Activated B cell treated with CpG ODN at 0.5 μM for 24 hours (primary cell): ENCODE results near the gene PTPRCAP. TPM values are rescaled to one million over a fixed set of nuclear protein-coding genes. Genes with fewer than 3 reads are reported as not detected.
A peak's percentile ranks its signal among the peaks of the same experiment; 100 is the strongest.

ENCODE experiments used
- ATAC-seq: fragments of 200-7000 bp; cut with Tn5 transposase; one replicate; pipeline ENCODE4 v1.10.0; 2021; ENCODE audit warnings: low read depth, mild to moderate bottlenecking, moderate library complexity
- CTCF ChIA-PET: fragments of 350-600 bp; sonication (Branson Sonifier 250); formaldehyde crosslinking; loops from one replicate; lab custom pipeline; 2021; ENCODE audit warnings: antibody characterized with exemption; lab: Charles Lee
- POLR2A ChIA-PET: fragments of 350-600 bp; sonication (Branson Sonifier 250); formaldehyde crosslinking; loops from one replicate; lab custom pipeline; 2021; ENCODE audit warnings: antibody characterized with exemption; lab: Charles Lee
- DNase-seq: peaks from one replicate; pipeline ENCODE4 v3.0.0; 2022
- H3K27ac Mint-ChIP-seq: one replicate; pipeline ENCODE4 v1.8.0; 2020; ENCODE audit warnings: mixed read lengths
- H3K27me3 Mint-ChIP-seq: one replicate; pipeline ENCODE4 v1.8.0; 2021; ENCODE audit warnings: mixed read lengths
- H3K36me3 Mint-ChIP-seq: one replicate; pipeline ENCODE4 v1.8.0; 2021; ENCODE audit warnings: low read depth, mixed read lengths
- H3K4me1 Mint-ChIP-seq: one replicate; pipeline ENCODE4 v1.8.0; 2021; ENCODE audit warnings: mixed read lengths
- H3K4me3 Mint-ChIP-seq: one replicate; pipeline ENCODE4 v1.8.0; 2020; ENCODE audit warnings: mild to moderate bottlenecking, mixed read lengths
- H3K9me3 Mint-ChIP-seq: one replicate; pipeline ENCODE4 v1.8.0; 2020; ENCODE audit warnings: mixed read lengths
- intact Hi-C: fragments of 100-400 bp; cut with micrococcal nuclease; formaldehyde crosslinking; loops from one replicate; pipeline ENCODE4 v1.15.1; 2024
- total RNA-seq: library from RNA; stranded (reverse); gene quantifications from 2 replicates; pipeline ENCODE4 v1.2.3, GENCODE V29; 2022
- TF ChIP-seq, protein P1 (sequence below): fragments of 200-600 bp; IDR thresholded peaks from one replicate; pipeline ENCODE4 v1.8.0; 2022; ENCODE audit warnings: antibody characterized with exemption, mild to moderate bottlenecking

Gene PTPRCAP
- total RNA-seq, 1 donor from 2014 or later = 328 TPM

DNA sequence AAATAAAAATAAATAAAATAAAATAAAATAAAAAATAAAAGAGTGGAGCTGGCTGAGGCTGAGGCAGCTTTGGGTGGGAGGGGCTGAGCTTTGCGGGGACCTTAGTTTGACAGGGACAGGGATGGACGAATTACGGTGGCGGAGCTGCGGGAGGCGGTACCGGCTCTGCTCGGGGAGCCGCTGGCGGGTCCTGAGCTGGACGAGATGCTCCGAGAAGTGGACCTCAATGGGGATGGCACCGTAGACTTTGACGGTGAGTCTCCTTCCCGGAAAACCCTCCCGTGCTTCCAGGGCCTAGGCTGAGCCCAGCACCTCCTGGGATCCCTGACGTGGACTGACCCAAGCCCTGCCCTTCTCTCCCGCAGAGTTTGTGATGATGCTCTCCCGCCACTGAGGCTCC is 20.8 kb upstream of the PTPRCAP start:
- no peaks in the 10 kb centered on the region for H3K36me3 Mint-ChIP-seq
- peaks cover 57% of the 10 kb centered on the region for H3K4me1 Mint-ChIP-seq
- intact Hi-C loops = no loop called here
- peak overlapping the region; percentile 98 for H3K27ac Mint-ChIP-seq
- ChIA-PET CTCF (interaction anchor here (1.5 kb wide), 1 partner anchor 21 kb away, joined by 3 read pairs; the partner anchor contains the start of gene PTPRCAP), POLR2A (interaction anchor here (0.5 to 33.4 kb wide), 7 partner anchors 11 to 116 kb away, joined by 3 to 1417 read pairs (median 15); partner anchors contain the start of genes CORO1B, PPP1CA, PTPRCAP and RPS6KB2)
- no peaks in the 10 kb centered on the region for H3K27me3 Mint-ChIP-seq
- TF ChIP-seq, protein P1, sequence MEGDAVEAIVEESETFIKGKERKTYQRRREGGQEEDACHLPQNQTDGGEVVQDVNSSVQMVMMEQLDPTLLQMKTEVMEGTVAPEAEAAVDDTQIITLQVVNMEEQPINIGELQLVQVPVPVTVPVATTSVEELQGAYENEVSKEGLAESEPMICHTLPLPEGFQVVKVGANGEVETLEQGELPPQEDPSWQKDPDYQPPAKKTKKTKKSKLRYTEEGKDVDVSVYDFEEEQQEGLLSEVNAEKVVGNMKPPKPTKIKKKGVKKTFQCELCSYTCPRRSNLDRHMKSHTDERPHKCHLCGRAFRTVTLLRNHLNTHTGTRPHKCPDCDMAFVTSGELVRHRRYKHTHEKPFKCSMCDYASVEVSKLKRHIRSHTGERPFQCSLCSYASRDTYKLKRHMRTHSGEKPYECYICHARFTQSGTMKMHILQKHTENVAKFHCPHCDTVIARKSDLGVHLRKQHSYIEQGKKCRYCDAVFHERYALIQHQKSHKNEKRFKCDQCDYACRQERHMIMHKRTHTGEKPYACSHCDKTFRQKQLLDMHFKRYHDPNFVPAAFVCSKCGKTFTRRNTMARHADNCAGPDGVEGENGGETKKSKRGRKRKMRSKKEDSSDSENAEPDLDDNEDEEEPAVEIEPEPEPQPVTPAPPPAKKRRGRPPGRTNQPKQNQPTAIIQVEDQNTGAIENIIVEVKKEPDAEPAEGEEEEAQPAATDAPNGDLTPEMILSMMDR = no peak
- H3K4me3 Mint-ChIP-seq = no peak overlapping the region
- ATAC-seq = no peak
- DNase-seq = no peak
- H3K9me3 Mint-ChIP-seq = no peaks in the 10 kb centered on the region

DNA sequence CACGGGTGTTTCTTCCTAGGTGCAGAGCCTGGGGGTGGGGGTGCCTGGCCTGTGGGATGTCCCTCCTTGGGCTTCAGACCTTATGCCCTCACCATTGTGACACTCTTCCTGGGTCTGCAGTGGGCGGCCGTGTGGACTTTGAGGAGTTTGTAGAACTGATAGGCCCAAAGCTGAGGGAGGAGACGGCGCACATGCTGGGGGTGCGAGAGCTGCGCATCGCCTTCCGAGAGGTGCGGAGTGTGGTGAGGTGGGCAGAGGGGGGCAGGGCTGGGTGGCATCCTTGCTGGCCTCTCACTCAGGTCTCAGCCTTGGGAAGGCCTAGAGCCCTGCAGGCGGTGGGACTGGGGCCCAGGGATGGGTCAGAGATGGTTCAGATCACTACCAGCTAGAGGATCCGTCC is 20.0 kb upstream of the PTPRCAP start:
- Mint-ChIP-seq H3K4me3 (peak overlapping the region; percentile 13), H3K36me3 (no peaks in the 10 kb centered on the region), H3K9me3 (no peaks in the 10 kb centered on the region), H3K4me1 (peaks cover 53% of the 10 kb centered on the region), H3K27ac (peak overlapping the region; percentile 84), H3K27me3 (no peaks in the 10 kb centered on the region)
- DNase-seq (no peak), ATAC-seq (no peak)
- CTCF ChIA-PET = interaction anchor here (1.5 kb wide), 1 partner anchor 20 kb away, joined by 3 read pairs; the partner anchor contains the start of gene PTPRCAP
- TF ChIP-seq, protein P1 = no peak
- intact Hi-C loops = no loop called here
- POLR2A ChIA-PET = interaction anchor here (3.9 to 33.4 kb wide), 3 partner anchors 12 to 29 kb away, joined by 15 to 1417 read pairs (median 32); partner anchors contain the start of genes CORO1B, PTPRCAP, RPS6KB2 and TMEM134

DNA sequence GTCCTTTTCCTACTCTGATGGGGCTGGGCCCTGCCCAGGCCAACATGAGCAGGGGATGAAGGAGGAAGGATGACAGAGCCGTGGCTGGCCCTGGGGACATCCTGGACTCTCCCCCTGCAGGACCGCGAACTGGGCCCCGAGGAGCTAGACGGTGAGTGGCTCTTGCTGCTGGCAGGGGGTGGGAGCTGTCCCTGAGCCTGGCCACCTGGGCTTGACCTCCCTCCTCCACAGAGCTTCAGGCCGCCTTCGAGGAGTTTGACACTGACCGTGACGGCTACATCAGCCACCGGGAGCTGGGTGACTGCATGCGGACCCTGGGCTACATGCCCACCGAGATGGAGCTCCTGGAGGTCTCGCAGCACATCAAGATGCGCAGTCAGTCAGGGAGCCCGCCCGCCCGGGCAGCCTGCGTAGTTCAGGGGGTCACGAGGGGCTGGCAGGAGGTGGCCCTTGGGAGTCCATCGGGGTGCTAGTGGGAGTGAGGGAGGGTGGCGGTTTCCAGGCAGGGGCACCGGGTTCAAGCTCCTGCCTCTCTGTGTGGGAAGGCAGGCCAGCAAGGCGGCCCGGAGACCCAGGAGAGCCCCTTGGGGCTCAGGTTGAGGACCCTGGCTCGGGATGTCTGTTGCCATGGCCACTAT is 18.7 kb upstream of the PTPRCAP start:
- ChIA-PET POLR2A (interaction anchor here (0.6 to 33.4 kb wide), 5 partner anchors 12 to 69 kb away, joined by 4 to 1417 read pairs (median 5); partner anchors contain the start of genes CORO1B, PTPRCAP, RPS6KB2 and TBC1D10C), CTCF (no interaction called here)
- intact Hi-C loops = no loop called here
- no peak for DNase-seq
- Mint-ChIP-seq H3K4me3 (no peak overlapping the region), H3K27ac (no peak overlapping the region), H3K27me3 (no peaks in the 10 kb centered on the region), H3K36me3 (no peaks in the 10 kb centered on the region), H3K4me1 (peaks cover 52% of the 10 kb centered on the region), H3K9me3 (no peaks in the 10 kb centered on the region)
- no peak for ATAC-seq
- TF ChIP-seq, protein P1 = no peak

DNA sequence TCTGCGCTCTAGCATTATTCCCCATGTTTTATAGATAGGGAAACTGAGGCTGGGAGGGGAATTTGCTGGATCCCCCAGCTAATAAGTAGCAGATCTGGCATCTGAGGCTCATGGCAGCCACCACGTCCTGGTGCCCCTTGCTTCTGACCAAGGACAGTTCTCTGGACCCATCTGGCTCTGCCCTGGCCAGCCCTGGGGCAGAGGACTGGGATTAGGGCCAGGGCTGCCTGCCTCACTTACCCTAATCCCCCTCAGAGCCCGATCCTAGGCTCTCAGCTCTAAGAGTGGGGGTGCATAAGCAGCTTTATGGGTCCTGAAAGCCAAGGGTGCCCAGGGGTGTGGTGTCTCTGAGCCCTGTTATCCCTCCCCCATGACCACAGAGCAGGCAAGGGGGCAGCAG is 17.6 kb upstream of the PTPRCAP start, which contains the start of gene CABP4:
Gene CABP4, plus strand, starts transcription at position 301 of the 400 bp plus-strand sequence. Its CDS starts 70 bp downstream, at position 371.
- no peaks in the 10 kb centered on the region for H3K36me3 Mint-ChIP-seq
- H3K4me3 Mint-ChIP-seq = no peak within 1 kb of the TSS
- ChIA-PET POLR2A (interaction anchor here (1.1 to 33.4 kb wide), 4 partner anchors 14 to 51 kb away, joined by 3 to 1417 read pairs (median 4); partner anchors contain the start of genes CORO1B, PTPRCAP, RPS6KB2 and TBC1D10C), CTCF (no interaction called here)
- TF ChIP-seq, protein P1 = no peak
- DNase-seq (no peak), ATAC-seq (no peak)
- H3K9me3 Mint-ChIP-seq = no peaks in the 10 kb centered on the region
- no peak within 1 kb of the TSS for H3K27ac Mint-ChIP-seq
- peaks cover 51% of the 10 kb centered on the region for H3K4me1 Mint-ChIP-seq
- H3K27me3 Mint-ChIP-seq = no peaks in the 10 kb centered on the region
- intact Hi-C loops = no loop called here
